Measurements from ENCODE around the gene ASB18. TPM values are rescaled to one million over a fixed set of nuclear protein-coding genes. Genes with fewer than 3 reads are reported as not detected.

The ASB18 gene
- total and polyA plus RNA-seq, 2 of the 13 experiments (the other 11 are each of a cell fraction or from before 2014, with no cell fraction given) = not detected

DNA sequence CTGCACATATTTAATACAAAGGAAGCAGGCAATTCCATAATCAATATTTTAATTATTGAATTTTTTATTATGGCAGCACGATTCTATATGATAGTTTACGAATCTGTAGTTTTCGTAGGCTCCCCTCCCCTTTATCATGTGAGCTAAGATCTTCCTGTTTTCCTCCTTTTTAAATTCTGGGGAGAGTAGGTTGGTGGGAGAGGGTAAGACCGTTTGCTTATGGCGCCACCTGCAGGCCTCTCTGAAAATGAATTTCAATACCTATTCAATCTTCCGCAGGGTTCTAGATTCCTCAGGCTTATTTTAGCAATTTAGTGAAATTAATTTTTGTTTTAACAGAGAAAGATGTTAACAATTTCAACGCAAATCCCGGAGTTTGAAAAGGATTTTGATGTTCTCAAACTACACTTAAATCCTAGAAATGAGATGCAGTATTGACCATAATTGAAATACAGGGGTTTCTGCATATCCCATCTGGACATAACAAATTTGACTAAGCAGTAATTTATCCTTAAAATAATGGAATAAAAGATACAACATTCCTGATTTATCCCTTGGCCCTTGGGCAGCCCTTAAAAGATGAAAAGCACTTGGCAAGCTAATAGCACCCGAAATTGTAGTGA lies 83.3 kb downstream of the ASB18 start (continued):
- no peak for TF ChIP-seq AHDC1 (CRISPR knock-in tag; IDR thresholded peaks at IDR 0.05; ENCODE audit: borderline replicate concordance)
- no peak for TF ChIP-seq ZNF83 (CRISPR knock-in tag; IDR thresholded peaks at IDR 0.05; ENCODE audit: borderline replicate concordance)
- TF ChIP-seq, protein P1, sequence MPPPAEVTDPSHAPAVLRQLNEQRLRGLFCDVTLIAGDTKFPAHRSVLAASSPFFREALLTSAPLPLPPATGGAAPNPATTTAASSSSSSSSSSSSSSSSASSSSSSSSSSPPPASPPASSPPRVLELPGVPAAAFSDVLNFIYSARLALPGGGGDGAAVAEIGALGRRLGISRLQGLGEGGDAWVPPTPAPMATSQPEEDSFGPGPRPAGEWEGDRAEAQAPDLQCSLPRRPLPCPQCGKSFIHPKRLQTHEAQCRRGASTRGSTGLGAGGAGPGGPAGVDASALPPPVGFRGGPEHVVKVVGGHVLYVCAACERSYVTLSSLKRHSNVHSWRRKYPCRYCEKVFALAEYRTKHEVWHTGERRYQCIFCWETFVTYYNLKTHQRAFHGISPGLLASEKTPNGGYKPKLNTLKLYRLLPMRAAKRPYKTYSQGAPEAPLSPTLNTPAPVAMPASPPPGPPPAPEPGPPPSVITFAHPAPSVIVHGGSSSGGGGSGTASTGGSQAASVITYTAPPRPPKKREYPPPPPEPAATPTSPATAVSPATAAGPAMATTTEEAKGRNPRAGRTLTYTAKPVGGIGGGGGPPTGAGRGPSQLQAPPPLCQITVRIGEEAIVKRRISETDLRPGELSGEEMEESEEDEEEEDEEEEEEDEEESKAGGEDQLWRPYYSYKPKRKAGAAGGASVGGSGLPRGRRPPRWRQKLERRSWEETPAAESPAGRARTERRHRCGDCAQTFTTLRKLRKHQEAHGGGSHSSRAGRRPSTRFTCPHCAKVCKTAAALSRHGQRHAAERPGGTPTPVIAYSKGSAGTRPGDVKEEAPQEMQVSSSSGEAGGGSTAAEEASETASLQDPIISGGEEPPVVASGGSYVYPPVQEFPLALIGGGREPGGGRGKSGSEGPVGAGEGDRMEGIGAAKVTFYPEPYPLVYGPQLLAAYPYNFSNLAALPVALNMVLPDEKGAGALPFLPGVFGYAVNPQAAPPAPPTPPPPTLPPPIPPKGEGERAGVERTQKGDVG (CRISPR knock-in tag; IDR thresholded peaks at IDR 0.05; ENCODE audit: borderline replicate concordance) = no peak
- no peak for TF ChIP-seq ATF3 (CRISPR knock-in tag; IDR thresholded peaks at IDR 0.05)
- no peak for TF ChIP-seq THAP7 (CRISPR knock-in tag; IDR thresholded peaks at IDR 0.05)
- TF ChIP-seq ZNF446 (CRISPR knock-in tag; IDR thresholded peaks at IDR 0.05) = no peak
- TF ChIP-seq NCOA1 (CRISPR knock-in tag; IDR thresholded peaks at IDR 0.05) = no peak
- no peak for TF ChIP-seq ZNF263 (CRISPR knock-in tag; IDR thresholded peaks at IDR 0.05)
- no peak for TF ChIP-seq ZNF777 (CRISPR knock-in tag; IDR thresholded peaks at IDR 0.05)
- no peak for TF ChIP-seq NFKBIZ (CRISPR knock-in tag; IDR thresholded peaks at IDR 0.05)
- no peak for TF ChIP-seq MYNN (CRISPR knock-in tag; IDR thresholded peaks at IDR 0.05; ENCODE audit: low read depth)
- no peak for TF ChIP-seq ZFP62 (CRISPR knock-in tag; IDR thresholded peaks at IDR 0.05)
- no peak for TF ChIP-seq IKZF4 (CRISPR knock-in tag; IDR thresholded peaks at IDR 0.05; ENCODE audit: borderline replicate concordance, low read depth, not compliant biosample characterization)
- no peak for TF ChIP-seq ZNF737 (CRISPR knock-in tag; IDR thresholded peaks at IDR 0.05; ENCODE audit: borderline replicate concordance)
